Astrocyte (in vitro differentiated cells and primary cell): ENCODE results near the gene NRARP.

Experiments
- CTCF ChIP-seq: IDR thresholded peaks from 2 replicates; pipeline ENCODE4 v1.5.1; 2011; ENCODE audit warnings: low read depth, mild to moderate bottlenecking, inconsistent platforms, low read length, moderate library complexity; ENCODE audit not compliant: insufficient read depth
- EZH2 ChIP-seq: IDR thresholded peaks from 2 replicates; pipeline ENCODE4 v1.6.1; 2012; ENCODE audit warnings: mild to moderate bottlenecking, low read length, inconsistent platforms; ENCODE audit not compliant: insufficient read depth

GRCh38 chr9:137286975-137287383 is 15.1 kb downstream of the NRARP start:
- TF ChIP-seq CTCF (peak; percentile 50), EZH2 (no peak)
